Measurements from ENCODE around the gene SYNGR3. TPM values are rescaled to one million over a fixed set of nuclear protein-coding genes. Genes with fewer than 3 reads are reported as not detected.

Gene SYNGR3
- total and polyA plus RNA-seq, 5 donors from 2014 or later: 0.82 to 3.2 (median 1.4) TPM; not detected in 1

DNA sequence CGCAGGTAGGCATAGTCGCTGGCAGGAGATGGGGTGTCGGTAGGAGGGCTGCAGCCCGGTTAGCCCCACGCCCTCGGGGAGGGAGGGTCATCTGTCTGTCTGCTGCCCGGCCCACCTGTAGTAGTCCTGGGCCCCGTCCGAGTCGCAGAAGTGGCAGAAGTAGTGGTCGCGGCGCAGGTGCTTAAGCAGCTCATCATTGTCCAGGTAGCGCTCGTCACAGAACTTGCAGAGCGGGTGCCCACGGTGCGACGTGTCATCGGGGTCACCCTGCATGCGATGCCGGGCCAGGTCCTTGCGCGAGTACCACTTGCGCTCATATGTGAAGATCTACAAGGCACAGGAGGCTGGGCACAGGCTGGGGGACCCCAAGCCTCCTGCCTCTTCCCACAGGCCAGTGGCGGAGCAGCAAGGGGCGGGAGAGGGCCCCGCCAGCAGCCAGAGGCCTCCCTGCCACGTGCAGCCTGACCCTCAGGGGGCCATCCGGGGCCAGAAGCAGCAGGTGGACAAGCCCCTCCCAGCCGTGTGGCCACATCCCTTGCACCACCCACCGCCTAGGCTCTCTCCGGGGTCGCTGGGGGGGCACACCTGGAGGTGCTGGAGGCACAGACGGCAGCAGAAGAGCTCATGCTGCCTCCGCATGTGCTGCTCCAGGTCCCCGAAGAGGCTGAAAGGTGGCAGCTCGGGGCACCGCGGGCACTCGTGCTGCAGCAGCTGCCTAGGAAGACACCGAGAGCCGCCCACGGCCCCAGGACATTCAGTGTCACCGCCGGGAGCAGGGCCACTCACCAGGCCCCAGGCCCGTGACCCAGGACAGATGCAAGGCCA is 12.8 kb downstream of the SYNGR3 start:
- no peak for ATAC-seq (ENCODE audit: low read depth in 2 of 2)
- Mint-ChIP-seq H3K9me3 (no peaks in the 10 kb centered on the region), H3K4me1 (peaks cover 0 to 26% (median 7%) of the 10 kb centered on the region in 4 donors), H3K4me3 (no peak overlapping the region), H3K36me3 (peaks cover 5% of the 10 kb centered on the region), H3K27me3 (no peaks in the 10 kb centered on the region), H3K27ac (no peak overlapping the region)
- Histone ChIP-seq H3K27ac (ENCODE audit: insufficient read depth, low read length, poor library complexity, severe bottlenecking) (no peak overlapping the region), H3K9me3 (ENCODE audit: control insufficient read depth in 2 of 2, low read length in 2 of 2) (no peaks in the 10 kb centered on the region), H3K36me3 (ENCODE audit: control insufficient read depth, insufficient read depth, low read length) (peaks cover 23% of the 10 kb centered on the region), H3K4me3 (ENCODE audit: low read depth, low read length) (no peak overlapping the region), H3K4me1 (ENCODE audit: control insufficient read depth, insufficient read depth, low read length, poor library complexity, severe bottlenecking) (peaks cover 21% of the 10 kb centered on the region), H3K27me3 (ENCODE audit: control insufficient read depth, insufficient read depth, low read length) (no peaks in the 10 kb centered on the region)
- DNase-seq: no peak

GRCh38 chr16:2003231-2003826 is 13.6 kb downstream of the SYNGR3 start:
- no peaks in the 10 kb centered on the region for H3K9me3 Mint-ChIP-seq
- H3K4me1 Mint-ChIP-seq: peaks cover 0 to 33% (median 12%) of the 10 kb centered on the region in 4 donors
- no peak overlapping the region for H3K4me3 Mint-ChIP-seq
- Histone ChIP-seq H3K9me3 (ENCODE audit: control insufficient read depth in 2 of 2, low read length in 2 of 2) (no peaks in the 10 kb centered on the region), H3K4me1 (ENCODE audit: control insufficient read depth, insufficient read depth, low read length, poor library complexity, severe bottlenecking) (peaks cover 28% of the 10 kb centered on the region), H3K27me3 (ENCODE audit: control insufficient read depth, insufficient read depth, low read length) (no peaks in the 10 kb centered on the region), H3K27ac (ENCODE audit: insufficient read depth, low read length, poor library complexity, severe bottlenecking) (no peak overlapping the region), H3K4me3 (ENCODE audit: low read depth, low read length) (no peak overlapping the region), H3K36me3 (ENCODE audit: control insufficient read depth, insufficient read depth, low read length) (peaks cover 23% of the 10 kb centered on the region)
- DNase-seq: no peak
- peaks cover 1% of the 10 kb centered on the region for H3K36me3 Mint-ChIP-seq
- no peak for ATAC-seq (ENCODE audit: low read depth in 2 of 2)
- H3K27me3 Mint-ChIP-seq: no peaks in the 10 kb centered on the region
- H3K27ac Mint-ChIP-seq: no peak overlapping the region

- peak; percentile 89 to 94 for ATAC-seq (ENCODE audit: low read depth in 2 of 2)
These were observed 14.3 kb downstream of the SYNGR3 start for GRCh38 chr16:2003827-2004641.

DNA sequence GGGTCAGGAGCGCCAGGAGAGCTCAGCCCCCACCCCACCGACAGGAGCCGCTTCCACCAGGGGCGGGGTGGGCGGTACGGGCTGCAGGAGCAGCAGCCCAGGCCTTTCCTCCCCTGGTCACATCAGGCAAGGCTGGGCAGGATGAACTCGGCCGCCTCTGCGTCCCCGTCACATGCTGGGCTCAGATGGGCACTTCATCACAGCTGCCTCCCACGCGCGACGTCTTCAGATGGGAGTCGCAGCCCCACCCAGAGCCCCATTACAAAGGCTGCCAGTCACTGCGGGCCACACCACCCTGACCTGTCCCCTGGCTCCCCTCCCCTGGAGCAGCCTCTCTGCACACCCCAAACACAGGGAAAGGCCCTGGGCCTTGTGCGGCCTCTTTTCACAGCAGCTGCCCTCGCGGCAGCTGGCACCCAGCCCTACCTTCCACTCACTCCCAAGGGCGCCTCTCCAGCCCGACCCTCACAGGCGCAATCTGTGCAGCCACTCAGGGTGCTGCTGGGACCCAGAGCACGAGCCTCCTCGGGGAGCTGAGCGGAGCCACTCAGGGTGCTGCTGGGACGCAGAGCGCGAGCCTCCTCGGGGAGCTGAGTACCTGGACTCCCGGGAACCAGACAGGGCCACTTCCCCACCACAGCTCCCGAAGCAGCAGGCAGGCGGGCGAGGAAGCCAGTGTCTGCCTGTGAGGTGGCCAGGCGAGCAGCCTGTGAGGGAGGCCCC is 15.2 kb downstream of the SYNGR3 start:
- Histone ChIP-seq H3K27ac (ENCODE audit: insufficient read depth, low read length, poor library complexity, severe bottlenecking) (no peak overlapping the region), H3K27me3 (ENCODE audit: control insufficient read depth, insufficient read depth, low read length) (no peaks in the 10 kb centered on the region), H3K36me3 (ENCODE audit: control insufficient read depth, insufficient read depth, low read length) (peaks cover 16% of the 10 kb centered on the region), H3K4me3 (ENCODE audit: low read depth, low read length) (no peak overlapping the region), H3K9me3 (ENCODE audit: control insufficient read depth in 2 of 2, low read length in 2 of 2) (no peaks in the 10 kb centered on the region), H3K4me1 (ENCODE audit: control insufficient read depth, insufficient read depth, low read length, poor library complexity, severe bottlenecking) (peaks cover 39% of the 10 kb centered on the region)
- DNase-seq: no peak
- Mint-ChIP-seq H3K27ac (no peak overlapping the region), H3K36me3 (no peaks in the 10 kb centered on the region), H3K9me3 (no peaks in the 10 kb centered on the region), H3K4me1 (peaks cover 0 to 42% (median 18%) of the 10 kb centered on the region in 4 donors), H3K4me3 (no peak overlapping the region), H3K27me3 (no peaks in the 10 kb centered on the region)
- no peak for ATAC-seq (ENCODE audit: low read depth in 2 of 2)

More at GRCh38 chr16:2003827-2004641, 14.3 kb downstream of the SYNGR3 start:
- no peak overlapping the region for H3K4me3 ChIP-seq (ENCODE audit: low read depth, low read length)
- Mint-ChIP-seq H3K9me3 (no peaks in the 10 kb centered on the region), H3K36me3 (no peaks in the 10 kb centered on the region), H3K27me3 (no peaks in the 10 kb centered on the region), H3K4me1 (peaks cover 0 to 40% (median 17%) of the 10 kb centered on the region in 4 donors), H3K27ac (no peak overlapping the region), H3K4me3 (no peak overlapping the region)
- no peaks in the 10 kb centered on the region for H3K9me3 ChIP-seq (ENCODE audit: control insufficient read depth in 2 of 2, low read length in 2 of 2)
- H3K36me3 ChIP-seq (ENCODE audit: control insufficient read depth, insufficient read depth, low read length): peaks cover 21% of the 10 kb centered on the region
- H3K4me1 ChIP-seq (ENCODE audit: control insufficient read depth, insufficient read depth, low read length, poor library complexity, severe bottlenecking): peaks cover 35% of the 10 kb centered on the region
- H3K27me3 ChIP-seq (ENCODE audit: control insufficient read depth, insufficient read depth, low read length): no peaks in the 10 kb centered on the region
- DNase-seq: peak; percentile 70 to 87 (median 82)
- H3K27ac ChIP-seq (ENCODE audit: insufficient read depth, low read length, poor library complexity, severe bottlenecking): no peak overlapping the region

DNA sequence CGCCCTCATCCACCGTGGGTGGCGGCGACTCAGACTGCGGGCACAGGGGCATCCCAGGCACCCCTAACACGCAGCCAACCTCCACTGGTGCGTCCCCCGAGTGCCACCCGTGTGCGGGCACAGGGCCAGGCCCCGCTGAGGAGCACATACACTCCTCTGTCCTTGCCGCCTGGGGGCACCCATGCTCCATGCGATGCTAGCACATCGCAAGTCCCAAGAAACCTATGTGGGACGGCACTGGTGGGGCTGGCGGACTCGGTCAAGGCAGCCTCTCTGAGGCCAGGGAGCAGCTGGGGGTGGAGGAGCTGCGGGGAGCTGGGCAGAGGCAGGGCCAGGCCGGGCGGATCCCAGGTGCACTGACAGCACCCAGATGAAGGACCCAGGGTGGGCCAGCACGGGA is 15.9 kb downstream of the SYNGR3 start:
- no peaks in the 10 kb centered on the region for H3K36me3 Mint-ChIP-seq
- peaks cover 0 to 48% (median 21%) of the 10 kb centered on the region in 4 donors for H3K4me1 Mint-ChIP-seq
- Histone ChIP-seq H3K27ac (ENCODE audit: insufficient read depth, low read length, poor library complexity, severe bottlenecking) (no peak overlapping the region), H3K27me3 (ENCODE audit: control insufficient read depth, insufficient read depth, low read length) (no peaks in the 10 kb centered on the region), H3K36me3 (ENCODE audit: control insufficient read depth, insufficient read depth, low read length) (peaks cover 16% of the 10 kb centered on the region), H3K4me3 (ENCODE audit: low read depth, low read length) (no peak overlapping the region), H3K9me3 (ENCODE audit: control insufficient read depth in 2 of 2, low read length in 2 of 2) (no peaks in the 10 kb centered on the region), H3K4me1 (ENCODE audit: control insufficient read depth, insufficient read depth, low read length, poor library complexity, severe bottlenecking) (peaks cover 46% of the 10 kb centered on the region)
- H3K4me3 Mint-ChIP-seq: peak overlapping the region in 2 of 4 donors; percentile 55 to 61
- DNase-seq (no peak), ATAC-seq (ENCODE audit: low read depth in 2 of 2) (no peak)
- H3K9me3 Mint-ChIP-seq: no peaks in the 10 kb centered on the region
- H3K27ac Mint-ChIP-seq: no peak overlapping the region
- H3K27me3 Mint-ChIP-seq: no peaks in the 10 kb centered on the region

DNA sequence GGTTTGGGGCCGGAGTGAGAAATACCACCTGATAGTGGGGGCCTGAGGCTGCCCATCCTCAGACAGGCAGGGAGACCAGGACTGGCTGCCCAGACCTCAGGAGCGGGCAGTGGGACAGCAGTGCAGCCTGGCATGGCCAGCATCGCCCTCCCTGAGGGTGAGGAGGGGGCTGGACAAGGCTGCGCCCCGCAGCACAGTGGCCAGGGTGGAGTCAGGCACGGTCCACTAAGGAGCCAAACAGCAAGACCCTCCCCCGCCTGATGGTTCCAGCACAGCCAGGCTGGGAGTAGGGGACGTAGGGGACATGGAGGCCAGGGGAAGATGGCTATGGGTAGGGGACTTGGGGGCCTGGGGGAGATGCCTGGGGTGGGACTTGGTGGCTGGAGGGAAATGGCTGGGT is 16.5 kb downstream of the SYNGR3 start:
- H3K4me1 Mint-ChIP-seq: peaks cover 0 to 48% (median 21%) of the 10 kb centered on the region in 4 donors
- Histone ChIP-seq H3K27ac (ENCODE audit: insufficient read depth, low read length, poor library complexity, severe bottlenecking) (no peak overlapping the region), H3K9me3 (ENCODE audit: control insufficient read depth in 2 of 2, low read length in 2 of 2) (no peaks in the 10 kb centered on the region), H3K36me3 (ENCODE audit: control insufficient read depth, insufficient read depth, low read length) (peaks cover 11% of the 10 kb centered on the region), H3K27me3 (ENCODE audit: control insufficient read depth, insufficient read depth, low read length) (no peaks in the 10 kb centered on the region), H3K4me3 (ENCODE audit: low read depth, low read length) (no peak overlapping the region), H3K4me1 (ENCODE audit: control insufficient read depth, insufficient read depth, low read length, poor library complexity, severe bottlenecking) (peaks cover 46% of the 10 kb centered on the region)
- no peak for ATAC-seq (ENCODE audit: low read depth in 2 of 2)
- DNase-seq: no peak
- H3K27me3 Mint-ChIP-seq: no peaks in the 10 kb centered on the region
- peak overlapping the region in 3 of 4 donors; percentile 21 to 72 (median 55) for H3K4me3 Mint-ChIP-seq
- no peaks in the 10 kb centered on the region for H3K9me3 Mint-ChIP-seq
- H3K27ac Mint-ChIP-seq: peak overlapping the region in 1 of 3 donors; percentile 67
- H3K36me3 Mint-ChIP-seq: no peaks in the 10 kb centered on the region

All from CD4-positive, CD25-positive, alpha-beta regulatory T cell (primary cell).